HG03280 (cell line): ENCODE results near the gene DAPK1.

Experiments
- ATAC-seq: cut with Tn5 transposase; IDR thresholded peaks from one replicate; pipeline ENCODE4 v1.9.1; 2021; ENCODE audit warnings: mild to moderate bottlenecking, moderate library complexity; ENCODE audit not compliant: unreplicated experiment

The DAPK1 gene

DNA sequence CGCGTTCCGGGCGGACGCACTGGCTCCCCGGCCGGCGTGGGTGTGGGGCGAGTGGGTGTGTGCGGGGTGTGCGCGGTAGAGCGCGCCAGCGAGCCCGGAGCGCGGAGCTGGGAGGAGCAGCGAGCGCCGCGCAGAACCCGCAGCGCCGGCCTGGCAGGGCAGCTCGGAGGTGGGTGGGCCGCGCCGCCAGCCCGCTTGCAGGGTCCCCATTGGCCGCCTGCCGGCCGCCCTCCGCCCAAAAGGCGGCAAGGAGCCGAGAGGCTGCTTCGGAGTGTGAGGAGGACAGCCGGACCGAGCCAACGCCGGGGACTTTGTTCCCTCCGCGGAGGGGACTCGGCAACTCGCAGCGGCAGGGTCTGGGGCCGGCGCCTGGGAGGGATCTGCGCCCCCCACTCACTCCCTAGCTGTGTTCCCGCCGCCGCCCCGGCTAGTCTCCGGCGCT is at the start of gene DAPK1:
Gene DAPK1 (plus strand): TSS at position 264 of the 442 bp plus-strand sequence. CDS start 1,211 bp downstream, outside the sequence.
- ATAC-seq: peak; percentile 22

DNA sequence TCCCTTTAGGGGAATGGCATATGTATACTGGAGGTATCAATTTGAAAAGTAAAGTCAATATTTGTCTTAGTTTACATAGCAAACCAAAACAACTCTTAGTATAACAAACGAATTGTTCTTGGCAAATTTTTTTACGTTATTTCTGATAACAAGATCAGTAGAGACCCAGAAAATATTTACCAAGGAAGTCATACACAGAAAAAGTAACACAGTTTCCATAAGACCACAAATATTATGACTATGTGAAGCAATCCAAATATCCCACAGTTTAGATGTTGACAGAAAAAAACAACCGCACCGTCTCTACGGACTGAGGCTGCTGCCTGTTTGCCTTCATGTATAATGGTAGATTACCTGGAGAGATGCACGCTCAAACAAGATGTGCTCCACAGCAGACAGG is 46.5 kb upstream of the DAPK1 start:
- no peak for ATAC-seq

DNA sequence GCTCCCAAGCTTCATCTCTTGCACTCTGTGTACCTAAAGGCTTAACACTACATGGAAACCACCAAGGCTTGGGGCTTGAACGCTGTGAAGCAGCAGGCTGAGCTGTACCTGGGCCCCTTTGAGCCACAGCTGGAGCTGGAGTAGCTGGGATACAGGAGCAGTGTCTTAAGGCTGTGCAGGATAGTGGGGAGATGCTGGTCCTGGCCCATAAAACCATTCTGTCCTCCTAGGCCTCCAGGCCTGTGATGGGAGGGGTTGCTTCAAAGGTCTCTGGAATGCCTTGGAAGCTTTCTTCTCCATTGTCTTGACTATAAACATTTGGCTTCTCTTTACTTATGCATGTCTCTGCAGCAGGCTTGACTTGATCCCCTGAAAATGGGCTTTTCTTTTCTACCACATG is 42.3 kb upstream of the DAPK1 start:
- no peak for ATAC-seq

DNA sequence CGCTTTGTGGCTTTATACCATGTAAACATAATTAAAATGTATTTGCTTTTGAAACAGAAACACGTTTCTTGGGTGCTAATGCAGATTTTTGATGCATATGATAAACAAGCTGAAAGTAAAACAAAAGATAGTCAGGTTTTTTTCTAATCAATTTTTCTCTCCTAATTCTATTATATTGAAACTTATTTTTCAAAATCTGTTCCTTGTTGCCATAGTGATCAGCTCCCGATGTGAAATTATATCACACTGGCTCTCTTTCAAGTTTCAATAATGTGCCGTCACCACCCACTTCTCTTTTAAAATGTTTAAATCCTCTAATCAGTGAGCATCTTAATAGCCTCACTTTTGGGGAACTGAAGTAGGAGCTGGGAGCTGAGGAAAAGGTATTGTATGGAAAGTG is 36.4 kb upstream of the DAPK1 start:
- no peak for ATAC-seq

DNA sequence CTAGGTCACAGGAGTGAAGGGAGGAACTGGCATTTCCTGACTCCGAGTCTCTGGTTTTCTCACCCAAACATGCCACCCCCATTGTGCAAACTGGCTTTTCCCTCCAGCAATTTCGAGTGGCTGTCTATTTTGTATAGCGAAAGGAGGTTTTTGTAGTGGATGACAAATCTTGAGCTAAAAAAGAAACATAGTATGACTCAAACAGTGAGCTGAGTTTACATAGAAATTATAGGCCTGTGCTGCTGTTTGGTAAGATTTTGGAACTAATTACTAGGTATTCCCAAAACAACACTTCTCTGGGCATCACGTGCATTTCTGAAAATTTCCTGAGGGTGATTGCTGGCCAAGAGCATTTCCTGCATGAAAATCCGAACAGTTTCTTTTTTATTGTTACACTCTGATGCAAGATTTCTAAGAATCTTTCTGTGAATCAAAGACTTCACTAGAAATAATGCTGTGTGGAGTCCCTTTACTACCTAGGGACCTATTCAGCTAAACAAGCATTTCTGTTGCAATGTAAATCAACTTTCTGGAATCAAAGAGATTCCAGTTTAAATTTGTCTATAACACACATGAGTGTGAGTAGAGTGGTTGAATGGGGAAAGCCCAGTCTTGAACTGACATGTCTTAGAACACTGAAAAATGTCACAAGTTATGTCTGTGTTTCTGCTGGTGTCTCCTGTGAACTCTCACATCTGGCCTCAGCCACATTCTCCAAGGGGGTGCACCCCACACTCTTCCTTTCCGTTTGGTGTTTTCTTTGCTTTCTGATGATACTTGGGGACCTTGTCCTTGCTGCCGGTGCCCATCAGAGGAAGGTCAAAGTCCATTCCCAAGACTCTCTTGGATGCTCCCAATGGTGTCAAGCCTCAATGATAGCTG is 33.3 kb upstream of the DAPK1 start:
- ATAC-seq: peak; percentile 68

DNA sequence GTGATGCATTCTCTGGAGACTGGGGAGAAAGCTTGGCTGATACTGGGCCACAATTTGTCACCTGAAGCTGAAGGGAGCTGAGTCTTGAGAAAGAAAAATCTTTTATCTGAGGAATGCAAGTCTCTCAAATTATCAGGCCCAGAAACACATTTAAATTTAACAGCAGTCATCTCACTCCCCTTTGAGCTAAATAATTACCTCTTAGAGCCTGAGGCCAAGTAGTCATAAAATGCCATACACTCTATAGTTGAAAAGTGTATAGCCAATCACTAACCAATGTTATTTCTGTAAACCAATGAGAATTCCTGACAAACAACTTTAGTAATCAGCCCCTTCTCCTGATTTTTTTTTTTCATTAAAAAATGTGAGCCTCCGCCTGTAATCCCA is 32.7 kb upstream of the DAPK1 start:
- ATAC-seq: no peak

DNA sequence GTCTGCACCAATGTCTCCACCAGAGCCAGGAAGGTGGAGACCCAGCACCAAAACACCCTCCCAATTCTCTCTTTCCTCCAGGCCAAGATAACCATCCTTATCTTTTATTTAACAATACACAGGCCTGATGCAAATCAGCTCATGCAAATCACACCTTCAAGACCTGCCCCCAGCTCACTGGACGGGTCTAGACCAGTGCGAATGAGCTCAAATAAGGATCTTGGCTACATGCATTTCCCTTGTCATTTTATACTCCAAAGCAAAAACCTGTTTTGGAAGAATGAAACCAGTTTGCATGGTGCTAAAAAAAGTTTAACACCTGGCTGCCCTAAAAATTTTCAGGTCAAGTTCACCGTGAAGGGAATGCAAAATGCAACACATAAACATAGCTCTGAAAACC is 31.9 kb upstream of the DAPK1 start:
- ATAC-seq: no peak

DNA sequence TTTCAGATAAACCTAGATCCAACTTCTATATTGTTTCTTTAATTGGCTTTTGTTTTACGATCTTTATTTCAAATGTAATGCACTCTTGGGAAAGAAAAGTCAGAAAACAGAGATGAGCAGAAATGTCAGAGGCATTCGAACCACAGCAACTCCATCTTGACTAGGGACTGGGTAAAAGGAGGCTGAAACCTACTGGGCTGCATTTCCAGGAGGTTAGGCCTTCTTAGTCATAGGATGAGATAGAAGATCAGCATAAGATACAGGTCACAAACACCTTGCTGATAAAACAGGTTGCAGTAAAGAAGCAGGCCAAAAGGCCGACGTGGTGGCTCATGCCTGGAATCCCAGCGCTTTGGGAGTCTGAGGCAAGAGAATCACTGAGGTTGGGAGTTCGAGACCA is 30.5 kb upstream of the DAPK1 start:
- ATAC-seq: no peak

DNA sequence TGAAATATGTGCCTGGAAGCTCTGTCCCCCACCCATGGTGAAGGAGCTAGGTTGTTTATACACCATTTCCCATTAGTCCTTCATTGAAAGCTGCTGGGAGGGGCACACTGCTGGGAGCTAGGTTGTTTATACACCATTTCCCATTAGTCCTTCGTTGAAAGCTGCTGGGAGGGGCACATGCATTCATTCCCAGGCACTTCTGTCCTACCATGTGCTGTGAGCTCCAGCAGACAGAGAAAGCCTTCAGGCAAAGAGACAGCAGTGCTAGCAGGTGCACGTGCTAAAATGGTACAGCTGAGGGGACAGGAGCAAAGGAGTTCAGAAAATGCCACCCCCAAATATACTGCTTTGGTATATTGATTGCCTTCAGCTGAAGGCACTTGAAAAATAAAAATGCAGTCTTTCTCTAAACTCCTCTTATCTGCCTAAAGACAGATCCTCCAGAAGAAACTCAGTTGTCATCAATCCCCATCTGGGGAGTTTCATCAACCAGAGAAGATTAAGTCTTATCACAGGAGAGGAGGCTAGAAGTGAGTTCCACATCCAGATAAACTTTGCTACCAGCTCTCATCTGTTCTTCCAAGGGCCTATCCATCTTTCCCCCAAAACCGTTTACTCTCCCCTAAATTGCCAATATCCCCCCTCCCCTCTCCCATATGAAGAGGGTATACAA is 27.7 kb upstream of the DAPK1 start:
- no peak for ATAC-seq

DNA sequence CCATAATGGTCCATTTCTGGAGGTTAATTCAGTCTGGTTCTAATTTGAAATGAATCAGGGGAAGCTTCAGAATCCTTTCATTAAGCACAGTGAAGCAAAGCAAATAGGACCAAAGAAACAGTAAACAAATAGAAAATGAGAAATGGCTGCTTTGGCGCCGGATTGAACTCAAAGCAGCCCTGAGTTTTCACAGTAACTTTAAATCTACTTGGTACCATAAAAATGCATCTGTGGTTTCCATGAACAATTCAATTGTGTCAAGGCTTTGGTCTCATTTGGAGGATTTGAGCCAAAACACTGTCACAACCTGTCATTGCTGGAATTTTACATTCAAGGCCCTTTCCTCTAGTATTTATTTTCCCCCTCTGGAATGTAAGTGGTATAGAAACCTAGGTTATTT is 25.9 kb upstream of the DAPK1 start:
- no peak for ATAC-seq

DNA sequence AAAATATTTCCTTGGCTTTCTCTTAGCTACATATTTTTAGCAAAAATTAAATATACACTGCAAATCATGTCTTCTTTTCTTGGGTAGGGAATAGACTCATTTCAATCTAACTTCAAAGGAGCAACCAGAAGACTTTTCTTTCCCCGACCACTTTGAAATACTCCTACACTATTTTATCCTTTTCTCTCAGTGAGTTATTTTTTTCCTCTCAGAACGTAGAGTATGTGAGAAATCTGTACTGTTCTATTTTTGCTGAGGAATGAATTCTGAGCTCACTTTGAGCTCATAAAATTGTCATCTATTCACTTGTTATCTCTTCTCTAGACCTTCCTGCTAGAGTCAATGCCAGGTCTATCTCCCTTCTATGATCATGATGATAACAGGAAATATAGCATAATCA is 22.2 kb upstream of the DAPK1 start:
- ATAC-seq: no peak

DNA sequence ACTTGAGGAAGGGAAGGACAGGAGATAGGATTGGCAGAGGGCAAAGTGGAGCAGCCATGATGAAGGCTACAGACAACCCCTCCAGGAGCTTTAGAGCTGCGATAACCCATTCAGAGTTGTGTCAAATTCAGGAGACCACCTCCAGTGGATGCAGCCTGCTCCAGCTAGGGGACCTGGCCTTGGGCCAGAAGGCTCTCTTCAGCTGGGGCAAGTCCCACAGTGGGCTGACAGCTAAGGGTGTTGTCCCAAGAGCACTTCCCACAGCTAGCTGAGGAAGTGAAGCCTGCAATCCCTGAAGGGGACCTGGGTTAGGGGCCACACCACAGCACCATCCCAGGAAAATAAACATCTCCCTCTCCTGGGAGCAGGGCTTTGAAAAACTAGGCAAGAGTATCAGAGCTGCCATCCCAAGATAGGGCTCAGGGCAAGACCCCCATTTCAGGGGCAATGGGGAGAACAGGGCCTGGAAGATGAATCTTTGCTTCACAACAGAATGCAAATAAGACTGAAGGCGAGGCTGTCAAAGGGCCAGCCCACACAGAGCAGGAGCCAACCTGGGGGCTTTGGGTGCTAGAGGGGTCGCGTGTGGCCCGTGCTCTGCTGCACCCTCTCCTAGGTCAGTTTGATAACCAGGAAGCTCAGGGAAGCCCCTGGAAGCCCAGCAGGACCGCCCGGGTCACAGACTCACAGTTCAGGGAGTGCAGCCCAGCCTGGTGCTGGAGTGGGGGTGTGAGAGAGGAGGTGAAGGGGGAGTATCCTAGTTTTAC is 19.3 kb upstream of the DAPK1 start:
- ATAC-seq: no peak

DNA sequence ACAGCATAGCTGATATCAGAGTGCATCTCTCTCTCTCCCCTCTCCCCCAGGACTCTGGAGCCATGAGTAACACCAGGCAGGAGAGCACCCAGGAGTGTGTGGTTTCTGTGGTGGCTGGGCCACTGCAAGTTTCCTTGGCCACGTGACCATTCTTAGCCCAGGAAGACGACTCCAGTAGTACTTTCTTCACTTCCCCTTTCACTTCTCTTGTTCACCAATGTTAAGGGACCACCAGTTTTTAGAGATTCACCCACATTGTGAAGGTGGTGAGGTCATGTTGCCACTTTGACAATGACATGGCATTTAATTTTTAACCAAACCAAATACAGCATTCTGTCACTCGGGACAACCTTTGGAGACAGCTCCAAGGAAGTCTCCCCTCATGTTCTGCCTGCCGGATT is 17.9 kb upstream of the DAPK1 start:
- peak; percentile 79 for ATAC-seq

DNA sequence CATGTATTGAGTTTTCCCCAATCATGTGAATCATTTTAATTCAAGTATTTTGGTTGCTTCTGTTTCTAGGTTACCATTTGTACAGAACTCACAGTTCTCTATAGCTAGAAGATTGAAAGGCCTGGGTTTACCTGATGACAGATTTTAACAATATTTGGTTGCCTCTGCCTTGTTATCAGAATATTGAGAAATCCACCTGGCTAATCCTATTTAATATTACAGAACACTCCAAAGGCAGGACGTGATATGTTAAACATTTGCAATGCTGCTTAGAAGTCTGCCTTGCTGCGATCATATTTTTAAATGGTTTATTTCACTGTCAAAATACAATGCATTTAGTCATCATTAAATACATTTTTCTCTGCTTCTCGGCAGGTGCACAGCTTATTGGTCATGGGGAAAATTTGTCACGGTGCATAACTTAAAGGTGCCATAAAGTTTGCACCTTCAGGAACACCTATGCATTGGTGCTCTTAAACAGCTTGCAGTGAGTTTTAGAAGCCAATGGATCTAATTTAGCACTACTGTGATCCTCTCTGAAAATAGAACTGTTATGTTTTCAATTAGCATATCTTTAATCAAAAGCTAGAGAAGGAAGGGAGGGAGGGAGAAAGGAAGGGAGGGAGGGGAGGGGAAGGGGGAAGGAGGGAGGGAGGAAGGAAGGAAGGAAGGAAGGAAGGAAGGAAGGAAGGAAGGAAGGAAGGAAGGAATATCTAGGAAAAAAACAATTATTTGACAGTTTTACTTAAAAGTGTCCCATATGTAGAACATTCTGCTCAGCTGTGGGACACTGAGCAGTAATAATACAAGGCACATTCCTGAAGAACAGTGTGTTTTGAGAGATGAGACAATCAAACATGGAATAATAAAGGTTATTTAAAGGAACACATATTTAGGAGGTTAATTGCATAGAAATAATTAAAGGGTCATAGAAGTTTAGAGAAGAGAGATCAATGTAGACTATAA is 15.5 kb upstream of the DAPK1 start:
- no peak for ATAC-seq

DNA sequence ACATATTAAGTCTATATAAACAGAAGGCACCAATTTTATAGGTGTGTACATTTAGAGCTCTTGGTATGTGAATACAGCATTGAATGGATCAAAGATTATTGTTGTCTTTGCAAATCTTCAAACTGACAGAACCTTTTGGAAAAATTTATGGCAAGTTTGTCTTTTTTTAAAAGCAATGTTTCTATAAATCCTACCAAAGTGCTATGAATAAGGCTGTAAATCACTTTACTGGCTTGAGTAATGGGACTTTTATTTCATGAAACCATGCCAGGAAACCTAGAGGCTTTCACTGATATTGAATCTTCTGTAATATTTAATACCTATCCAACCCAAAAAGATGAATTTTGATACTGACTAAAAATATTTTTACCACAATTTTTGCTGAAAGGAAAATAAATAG is 7.4 kb upstream of the DAPK1 start:
- ATAC-seq: no peak

DNA sequence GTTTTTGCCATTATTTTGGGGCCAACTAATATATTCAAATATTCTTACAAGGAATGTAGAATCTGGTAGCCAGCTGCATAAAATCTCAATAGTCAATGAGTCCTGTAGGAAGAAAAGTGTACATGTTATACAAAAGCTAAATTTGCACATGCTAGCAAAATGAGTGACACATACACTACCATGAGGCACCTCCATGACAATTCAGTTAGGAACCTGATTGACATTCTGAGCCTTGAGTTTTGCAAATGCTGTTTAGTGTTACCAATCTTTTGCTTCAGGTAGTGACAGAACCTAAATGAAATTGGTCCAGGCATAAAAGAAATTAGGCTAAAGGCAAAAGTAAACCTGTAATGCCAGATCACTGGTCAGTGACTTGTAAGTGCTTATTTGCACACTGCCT is 6.8 kb upstream of the DAPK1 start:
- ATAC-seq: no peak

DNA sequence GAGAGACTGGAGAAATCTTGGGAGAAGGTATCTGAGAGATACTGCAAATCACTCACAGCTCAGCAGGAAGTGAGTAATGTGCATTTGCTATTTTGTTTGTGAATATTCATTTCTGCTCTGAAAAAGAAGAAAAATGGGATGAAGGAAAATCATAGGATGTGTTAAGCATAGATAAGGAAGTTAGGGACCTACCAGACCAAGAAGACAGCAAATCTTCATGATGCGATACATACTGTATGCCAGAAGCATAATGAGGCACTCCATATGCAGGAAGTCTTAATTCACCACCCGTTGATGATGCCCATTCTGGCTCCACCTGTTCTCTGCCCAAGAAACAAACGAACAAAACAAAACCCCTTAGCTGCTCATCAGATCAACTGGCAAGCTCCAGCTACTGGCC is 6.1 kb upstream of the DAPK1 start:
- no peak for ATAC-seq

DNA sequence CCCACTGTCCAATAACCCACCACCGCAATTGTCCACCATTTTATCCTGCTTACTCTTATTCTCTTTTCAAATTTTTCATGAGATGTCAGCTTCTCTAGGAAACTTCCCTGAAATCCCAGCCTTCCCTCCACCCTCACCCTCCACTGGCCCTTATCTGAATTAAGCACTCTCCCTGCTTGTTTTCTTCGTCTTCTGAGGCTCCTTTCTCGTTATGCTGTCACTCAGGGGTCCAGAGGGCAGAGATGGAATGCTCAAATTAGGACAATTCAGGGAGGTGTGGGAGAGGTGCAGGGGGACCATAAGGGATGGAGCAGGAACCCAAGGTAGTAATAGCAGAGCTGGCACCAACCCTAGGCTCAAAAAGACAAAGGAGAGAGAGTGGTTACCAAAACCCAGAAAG is 5.0 kb upstream of the DAPK1 start:
- ATAC-seq: no peak

DNA sequence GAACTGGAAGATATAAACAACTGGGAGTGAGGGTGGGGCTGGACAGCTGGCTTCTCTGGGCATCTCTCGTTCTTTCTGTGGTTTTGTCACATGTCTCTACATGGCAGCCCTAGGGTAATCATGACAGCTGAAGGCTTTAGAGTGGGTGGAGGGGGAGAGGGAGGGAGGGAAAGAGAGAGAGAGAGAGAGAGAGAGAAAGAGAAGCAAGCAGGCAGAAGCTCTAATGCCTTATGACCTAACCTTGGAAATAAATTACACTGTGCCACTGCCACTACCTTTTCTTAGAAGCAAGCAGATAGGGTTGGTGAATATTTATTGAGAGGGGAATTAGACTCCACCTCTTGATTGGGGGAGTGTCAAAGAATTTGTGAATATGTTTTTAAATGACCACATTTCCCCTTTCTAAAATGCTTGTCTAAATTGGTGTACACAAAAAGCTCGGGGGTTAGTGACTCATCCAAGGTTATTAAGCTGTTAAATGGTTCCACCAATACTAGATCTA is 2.6 kb upstream of the DAPK1 start:
- ATAC-seq: peak; percentile 50

DNA sequence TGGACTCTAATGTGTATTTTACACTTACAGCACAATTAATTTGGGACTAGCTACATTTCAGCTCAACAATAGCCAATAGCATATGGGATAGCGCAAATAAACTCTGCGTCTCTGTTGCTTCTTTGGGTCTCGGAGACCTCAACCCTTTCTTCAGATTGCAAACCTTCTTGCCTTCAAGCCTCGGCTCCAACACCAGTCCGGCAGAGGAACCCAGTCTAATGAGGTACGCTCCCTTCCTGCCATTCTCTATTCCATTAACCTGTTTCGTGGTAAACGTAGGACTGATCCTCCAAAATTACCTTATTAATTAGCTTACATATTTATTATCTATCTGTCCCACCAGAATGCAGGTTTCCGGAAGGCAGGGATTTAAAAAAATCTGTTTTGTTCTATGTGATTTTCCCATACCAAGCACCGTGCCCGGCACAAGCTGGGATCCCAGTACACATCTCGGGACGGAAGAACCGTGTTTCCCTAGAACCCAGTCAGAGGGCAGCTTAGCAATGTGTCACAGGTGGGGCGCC is 525 bp upstream of the DAPK1 start:
- ATAC-seq: no peak
